H1 (cell line): Measurements from ENCODE around the gene CD3D.
"Not testable (repeated sequence)": the region's sequence is repeated elsewhere in the genome, so short reads cannot be mapped to it uniquely, and the experiment has no call there.

Experiments used
- SIX5 ChIP-seq: IDR thresholded peaks from 2 replicates; pipeline ENCODE4 v1.6.1; 2011; ENCODE audit warnings: mild to moderate bottlenecking, low read depth, low read length
- TAF1 ChIP-seq: IDR thresholded peaks from 2 replicates; pipeline ENCODE4 v1.6.1; 2011; ENCODE audit warnings: mild to moderate bottlenecking, low read depth, low read length

GRCh38 chr11:118308995-118309528, 33.4 kb downstream of the CD3D start:
- not testable (repeated sequence) for TF ChIP-seq TAF1, SIX5
